Left lung (tissue), 10 donors: ENCODE measurements around the gene VKORC1L1. TPM values are rescaled to one million over a fixed set of nuclear protein-coding genes. Genes with fewer than 3 reads are reported as not detected.
A peak's percentile ranks its signal among the peaks of the same experiment; 100 is the strongest.

Source experiments
- ATAC-seq: fragments of 200-7000 bp; cut with Tn5 transposase; one replicate; pipeline ENCODE4 v1.9.1; 2020; ENCODE audit warnings: moderate library complexity
- DNase-seq, 4 donors: peaks; one replicate each; pipeline ENCODE4 v3.0.0-alpha.2; 2013 to 2020
- H3K27ac ChIP-seq, 2 donors: fragments of 200-600 bp; sonication (generic) in 1 of 2; one replicate each; pipeline versions ENCODE4 v1.5.0 to v1.8.0; 2020 to 2021
- H3K27me3 ChIP-seq, 2 donors: fragments of 200-600 bp; sonication (generic) in 1 of 2; one replicate each; pipeline versions ENCODE4 v1.5.0 to v1.8.0; 2020 to 2021
- H3K36me3 ChIP-seq, 2 donors: fragments of 200-600 bp; sonication (generic) in 1 of 2; one replicate each; pipeline versions ENCODE4 v1.5.0 to v1.8.0; 2020 to 2021
- H3K4me1 ChIP-seq, 2 donors: fragments of 200-600 bp; one replicate each; pipeline ENCODE4 v1.8.0; 2021
- H3K4me3 ChIP-seq, 2 donors: fragments of 200-600 bp; sonication (generic) in 1 of 2; one replicate each; pipeline versions ENCODE4 v1.5.0 to v1.8.0; 2020 to 2021; ENCODE audit warnings: mild to moderate bottlenecking in 1 of 2
- H3K9me3 ChIP-seq, 2 donors: fragments of 200-600 bp; sonication (generic) in 1 of 2; one replicate each; pipeline versions ENCODE4 v1.5.0 to v1.8.0; 2020 to 2021
- CTCF ChIP-seq, 2 donors: fragments of 200-600 bp; sonication (generic) in 1 of 2; IDR thresholded peaks; one replicate each; pipeline versions ENCODE4 v1.5.0 to v1.8.0; 2021; ENCODE audit warnings: antibody characterized with exemption in 2 of 2
- intact Hi-C, 2 donors: fragments of 100-400 bp; cut with DNase I; formaldehyde crosslinking; loops; one replicate each; pipeline versions ENCODE4 v1.11.2 to v1.14.2; 2022
- polyA plus RNA-seq, 6 donors: library from polyadenylated mRNA; unstranded; fragments of 120-200 nt; gene quantifications; one replicate each; pipeline ENCODE4 v1.2.1, GENCODE V29; 2013; ENCODE audit not compliant: insufficient read length in 6 of 6
- total RNA-seq, 2 donors: library from RNA; stranded (reverse); fragmentation: NEBNext Ultra II Directional; extraction: Animal tissue kit (Norgen Biotek cat#: 25700); gene quantifications; one replicate each; pipeline ENCODE4 v1.2.1, GENCODE V29; 2021
- donor health status: DM: no; HTN: yes; CAD: no.
- donor health status: DM: no; HTN: no; CAD: no.

The VKORC1L1 gene
- total and polyA plus RNA-seq, 8 donors = 32.4 to 49.6 (median 37.7) TPM

- Histone ChIP-seq H3K27ac (no peak overlapping the region), H3K27me3 (no peaks in the 10 kb centered on the region), H3K4me3 (no peak overlapping the region), H3K4me1 (peaks cover 8 to 12% of the 10 kb centered on the region in 2 donors), H3K9me3 (no peaks in the 10 kb centered on the region), H3K36me3 (peaks cover 0 to 91% of the 10 kb centered on the region in 2 donors)
- no peak for TF ChIP-seq CTCF (IDR thresholded peaks at IDR 0.05)
- DNase-seq (no peak), ATAC-seq (no peak)
- intact Hi-C loops = no loop called here
Measured at GRCh38 chr7:65975814-65976445, 103.1 kb downstream of the VKORC1L1 start.

- Histone ChIP-seq H3K4me3 (no peak overlapping the region), H3K27me3 (no peaks in the 10 kb centered on the region), H3K27ac (no peak overlapping the region), H3K36me3 (peaks cover 0 to 83% of the 10 kb centered on the region in 2 donors), H3K9me3 (no peaks in the 10 kb centered on the region), H3K4me1 (peaks cover 11 to 19% of the 10 kb centered on the region in 2 donors)
- DNase-seq (no peak), ATAC-seq (no peak)
- no peak for TF ChIP-seq CTCF (IDR thresholded peaks at IDR 0.05)
- intact Hi-C loops = no loop called here
Measured at GRCh38 chr7:65976659-65977196, 103.9 kb downstream of the VKORC1L1 start.

- TF ChIP-seq CTCF (IDR thresholded peaks at IDR 0.05) = no peak
- DNase-seq (no peak), ATAC-seq (no peak)
- Histone ChIP-seq H3K9me3 (no peaks in the 10 kb centered on the region), H3K4me3 (no peak overlapping the region), H3K27me3 (no peaks in the 10 kb centered on the region), H3K36me3 (peaks cover 0 to 60% of the 10 kb centered on the region in 2 donors), H3K27ac (no peak overlapping the region), H3K4me1 (peaks cover 11 to 23% of the 10 kb centered on the region in 2 donors)
- intact Hi-C loops = no loop called here
Measured at GRCh38 chr7:65978891-65979582, 106.2 kb downstream of the VKORC1L1 start.

GRCh38 chr7:65979583-65980477 is 107.0 kb downstream of the VKORC1L1 start:
- peak overlapping the region in 1 of 2 donors; percentile 99 for H3K4me3 ChIP-seq
- H3K27ac ChIP-seq = peak overlapping the region in 1 of 2 donors; percentile 87
- peaks cover 0 to 52% of the 10 kb centered on the region in 2 donors for H3K36me3 ChIP-seq
- ATAC-seq (no peak), DNase-seq (no peak)
- peaks cover 11 to 23% of the 10 kb centered on the region in 2 donors for H3K4me1 ChIP-seq
- H3K27me3 ChIP-seq = no peaks in the 10 kb centered on the region
- no peak for TF ChIP-seq CTCF (IDR thresholded peaks at IDR 0.05)
- no peaks in the 10 kb centered on the region for H3K9me3 ChIP-seq
- intact Hi-C loops = no loop called here
